ENCODE results near the gene FCN2.

Gene FCN2

GRCh38 chr9:134928436-134929192, 48.0 kb downstream of the FCN2 start:
- Histone ChIP-seq H3K9me3 (ENCODE audit: control insufficient read depth, insufficient read depth, low read length) (no peaks in the 10 kb centered on the region), H3K9ac (ENCODE audit: low read depth, low read length) (no peak overlapping the region), H3K4me1 (ENCODE audit: insufficient read depth, low read length) (no peaks in the 10 kb centered on the region), H3K36me3 (ENCODE audit: insufficient read depth, low read length) (no peaks in the 10 kb centered on the region)

- Histone ChIP-seq H3K4me1 (ENCODE audit: insufficient read depth, low read length) (no peaks in the 10 kb centered on the region), H3K9me3 (ENCODE audit: control insufficient read depth, insufficient read depth, low read length) (no peaks in the 10 kb centered on the region), H3K9ac (ENCODE audit: low read depth, low read length) (no peak overlapping the region), H3K36me3 (ENCODE audit: insufficient read depth, low read length) (no peaks in the 10 kb centered on the region)
These were observed 48.9 kb downstream of the FCN2 start for GRCh38 chr9:134929193-134930158.

- Histone ChIP-seq H3K36me3 (ENCODE audit: insufficient read depth, low read length) (no peaks in the 10 kb centered on the region), H3K9me3 (ENCODE audit: control insufficient read depth, insufficient read depth, low read length) (no peaks in the 10 kb centered on the region), H3K9ac (ENCODE audit: low read depth, low read length) (no peak overlapping the region), H3K4me1 (ENCODE audit: insufficient read depth, low read length) (no peaks in the 10 kb centered on the region)
These were observed 49.8 kb downstream of the FCN2 start for GRCh38 chr9:134930398-134930797.

GRCh38 chr9:134932171-134932570, 51.6 kb downstream of the FCN2 start:
- H3K36me3 ChIP-seq (ENCODE audit: insufficient read depth, low read length), result no peaks in the 10 kb centered on the region
- H3K4me1 ChIP-seq (ENCODE audit: insufficient read depth, low read length), result no peaks in the 10 kb centered on the region
- H3K9ac ChIP-seq (ENCODE audit: low read depth, low read length), result no peak overlapping the region
- no peaks in the 10 kb centered on the region for H3K9me3 ChIP-seq (ENCODE audit: control insufficient read depth, insufficient read depth, low read length)

- Histone ChIP-seq H3K4me1 (ENCODE audit: insufficient read depth, low read length) (no peaks in the 10 kb centered on the region), H3K9me3 (ENCODE audit: control insufficient read depth, insufficient read depth, low read length) (no peaks in the 10 kb centered on the region), H3K36me3 (ENCODE audit: insufficient read depth, low read length) (no peaks in the 10 kb centered on the region), H3K9ac (ENCODE audit: low read depth, low read length) (no peak overlapping the region)
These were observed 52.0 kb downstream of the FCN2 start for GRCh38 chr9:134932606-134933005.

- Histone ChIP-seq H3K36me3 (ENCODE audit: insufficient read depth, low read length) (no peaks in the 10 kb centered on the region), H3K9ac (ENCODE audit: low read depth, low read length) (no peak overlapping the region), H3K4me1 (ENCODE audit: insufficient read depth, low read length) (no peaks in the 10 kb centered on the region), H3K9me3 (ENCODE audit: control insufficient read depth, insufficient read depth, low read length) (no peaks in the 10 kb centered on the region)
These were observed 52.6 kb downstream of the FCN2 start for GRCh38 chr9:134933076-134933659.

GRCh38 chr9:134935056-134935640, 54.5 kb downstream of the FCN2 start:
- Histone ChIP-seq H3K4me1 (ENCODE audit: insufficient read depth, low read length) (no peaks in the 10 kb centered on the region), H3K9me3 (ENCODE audit: control insufficient read depth, insufficient read depth, low read length) (no peaks in the 10 kb centered on the region), H3K36me3 (ENCODE audit: insufficient read depth, low read length) (no peaks in the 10 kb centered on the region), H3K9ac (ENCODE audit: low read depth, low read length) (no peak overlapping the region)

- Histone ChIP-seq H3K4me1 (ENCODE audit: insufficient read depth, low read length) (no peaks in the 10 kb centered on the region), H3K9me3 (ENCODE audit: control insufficient read depth, insufficient read depth, low read length) (no peaks in the 10 kb centered on the region), H3K36me3 (ENCODE audit: insufficient read depth, low read length) (no peaks in the 10 kb centered on the region), H3K9ac (ENCODE audit: low read depth, low read length) (no peak overlapping the region)
These were observed 55.2 kb downstream of the FCN2 start for GRCh38 chr9:134935701-134936345.

- H3K9ac ChIP-seq (ENCODE audit: low read depth, low read length), result no peak overlapping the region
- H3K36me3 ChIP-seq (ENCODE audit: insufficient read depth, low read length), result no peaks in the 10 kb centered on the region
- no peaks in the 10 kb centered on the region for H3K9me3 ChIP-seq (ENCODE audit: control insufficient read depth, insufficient read depth, low read length)
- no peaks in the 10 kb centered on the region for H3K4me1 ChIP-seq (ENCODE audit: insufficient read depth, low read length)
These were observed 55.9 kb downstream of the FCN2 start for GRCh38 chr9:134936346-134937163.

All from ES-I3 (cell line).